HT1080 (cell line): ENCODE results near the gene TRAF3IP1. TPM values are rescaled to one million over a fixed set of nuclear protein-coding genes. Genes with fewer than 3 reads are reported as not detected.

Experiments
- DNase-seq: peaks from one replicate; pipeline ENCODE4 v3.0.0-alpha.2; 2015; ENCODE audit warnings: low read depth
- small RNA-seq: library from RNA; depleted of rRNA; stranded (forward); fragments of <200 nt; gene quantifications from one replicate; pipeline ENCODE3, GENCODE V24; 2014
- total RNA-seq: library from RNA; depleted of rRNA; stranded (reverse); fragments of >200 nt; shearing (Covaris generic); gene quantifications from 2 replicates; pipeline ENCODE4 v1.2.3, GENCODE V29; 2014; rRNA removed

Gene TRAF3IP1
- total RNA-seq, 1 experiment from 2014 or later: 7.1 TPM

- no peak for DNase-seq
Observed at GRCh38 chr2:238444242-238444641, 123.9 kb downstream of the TRAF3IP1 start.

DNA sequence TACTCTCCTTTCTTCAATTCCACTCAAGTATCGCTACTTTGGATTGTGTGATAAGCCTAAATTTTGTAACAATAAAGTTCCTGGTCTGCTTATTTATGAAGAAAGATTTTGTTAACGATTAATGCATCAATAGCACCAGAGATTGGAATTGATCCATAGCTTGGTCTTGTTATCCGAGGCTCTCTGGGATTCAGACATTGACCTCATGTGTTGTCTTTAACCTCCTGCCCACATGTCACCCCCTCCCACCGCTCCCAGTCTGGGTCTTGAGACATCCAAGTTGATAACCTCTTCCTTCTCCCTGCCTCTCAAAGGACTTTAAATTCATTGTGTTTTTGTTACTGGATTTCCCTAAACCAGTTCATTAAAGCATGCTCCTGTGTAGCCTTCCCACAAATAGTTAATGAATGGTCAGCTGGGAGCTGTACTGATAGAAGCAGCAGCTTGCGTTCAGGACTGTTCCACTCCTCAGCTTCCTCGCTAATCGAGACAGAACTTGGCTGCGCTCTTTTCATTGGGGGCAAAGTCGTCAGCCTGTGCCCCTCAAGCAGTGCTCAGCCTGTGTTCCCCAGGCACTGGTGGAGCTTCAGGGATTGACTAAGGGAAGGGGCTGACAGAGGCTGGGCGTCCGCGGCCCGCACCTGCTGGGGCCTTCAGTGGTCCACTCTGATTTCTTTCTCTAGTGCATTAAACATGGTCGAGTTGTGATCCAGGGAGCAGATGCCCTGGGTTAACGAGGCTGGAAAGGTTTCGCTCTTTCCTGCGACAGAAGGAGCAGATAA is 125.3 kb downstream of the TRAF3IP1 start:
- no peak for DNase-seq

- DNase-seq: no peak
Observed at GRCh38 chr2:238446371-238446770, 126.1 kb downstream of the TRAF3IP1 start.

GRCh38 chr2:238448031-238448955 is 128.0 kb downstream of the TRAF3IP1 start:
- DNase-seq: no peak

DNA sequence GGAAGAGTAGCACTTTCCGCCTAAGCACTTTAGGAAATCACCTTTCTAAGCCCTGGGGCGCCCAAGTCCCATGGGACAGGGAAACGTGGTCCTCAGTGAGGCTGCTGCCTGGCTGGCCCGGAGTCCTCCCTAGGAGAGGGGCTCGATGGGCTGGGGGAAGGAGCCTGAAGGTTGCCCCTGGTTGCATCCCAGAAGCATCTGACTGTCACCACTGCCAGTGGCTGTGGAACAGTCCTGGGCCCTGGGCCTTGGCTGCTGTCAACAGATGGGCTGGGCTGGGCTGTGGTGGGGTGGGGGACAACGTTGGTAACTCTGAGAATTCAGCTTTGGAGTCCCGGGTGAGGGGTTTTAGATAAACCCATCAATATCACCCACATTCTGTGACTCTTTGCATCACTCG is 128.9 kb downstream of the TRAF3IP1 start:
- no peak for DNase-seq

GRCh38 chr2:238449909-238450417 is 129.6 kb downstream of the TRAF3IP1 start:
- DNase-seq: no peak

DNA sequence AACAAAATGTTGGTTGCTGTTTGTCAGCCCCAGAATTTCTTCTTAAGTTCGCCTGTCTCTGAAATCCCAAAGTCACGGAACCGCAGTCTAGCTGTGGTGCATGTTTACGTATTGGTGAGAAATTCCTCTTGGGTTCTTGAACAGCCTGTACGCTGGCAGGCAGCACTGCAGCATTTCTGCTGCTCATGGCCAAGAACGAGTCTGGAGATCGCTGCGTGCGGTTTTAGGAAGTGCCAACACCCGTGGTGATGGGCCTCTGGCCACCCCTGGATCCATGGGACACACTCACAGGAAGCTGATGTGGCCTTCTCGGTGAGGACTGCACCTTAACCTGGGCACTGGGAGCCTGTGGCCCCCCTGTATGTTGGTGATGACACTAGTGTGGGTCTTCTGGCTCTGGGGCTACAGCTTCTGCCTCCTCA is 130.1 kb downstream of the TRAF3IP1 start:
- DNase-seq: no peak

Small RNAs within 50 kb of the gene (small RNA-seq; reads per million reads assigned to genes)
- gene RNU6-234P: not detected

Other genes with a start within 250 kb of the TRAF3IP1 start
- gene ESPNL, start 220.2 kb upstream of the TRAF3IP1 start, total RNA-seq: 0.27 and 0.85 TPM in 2 replicates
- gene KLHL30, start 181.8 kb upstream of the TRAF3IP1 start, total RNA-seq: not detected in 2 replicates
- 13.1 and 15.3 TPM in 2 replicates for gene ERFE, start 161.5 kb upstream of the TRAF3IP1 start, total RNA-seq
- gene ILKAP, start 116.8 kb upstream of the TRAF3IP1 start, total RNA-seq: 19.1 and 44.3 TPM in 2 replicates
- 16.8 and 17.0 TPM in 2 replicates for gene HES6, start 80.5 kb upstream of the TRAF3IP1 start, total RNA-seq
- gene PER2, start 31.9 kb upstream of the TRAF3IP1 start, total RNA-seq: 2.6 and 2.9 TPM in 2 replicates
- 49.9 and 56.6 TPM in 2 replicates for gene ASB1, start 106.4 kb downstream of the TRAF3IP1 start, total RNA-seq